Measurements from ENCODE around the gene AS3MT. TPM values are rescaled to one million over a fixed set of nuclear protein-coding genes. Genes with fewer than 3 reads are reported as not detected.

The AS3MT gene
- total RNA-seq, 1 donor from 2014 or later: 40.3 TPM

DNA sequence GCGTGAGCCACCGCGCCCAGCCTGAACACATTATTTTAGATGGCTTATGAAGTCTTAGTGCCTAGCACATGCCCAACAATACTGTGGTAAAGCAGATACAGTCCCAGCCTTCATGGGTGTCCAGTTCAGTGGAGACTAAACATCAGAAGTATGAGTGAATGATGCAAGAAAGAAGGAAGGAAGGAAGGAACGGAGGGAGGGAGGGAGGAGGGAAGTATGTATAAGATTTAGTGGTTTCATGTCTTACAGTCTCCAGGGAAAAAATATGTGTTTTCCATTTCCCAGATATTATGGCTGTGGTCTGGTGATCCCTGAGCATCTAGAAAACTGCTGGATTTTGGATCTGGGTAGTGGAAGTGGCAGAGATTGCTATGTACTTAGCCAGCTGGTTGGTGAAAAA lies 2.9 kb downstream of the AS3MT start:
- Mint-ChIP-seq H3K36me3 (peaks cover 12% of the 10 kb centered on the region), H3K27me3 (ENCODE audit: insufficient read depth, low read depth) (peaks cover 5% of the 10 kb centered on the region), H3K9me3 (no peaks in the 10 kb centered on the region), H3K27ac (peak overlapping the region; percentile 32), H3K4me1 (peaks cover 19% of the 10 kb centered on the region), H3K4me3 (no peak overlapping the region)
- Histone ChIP-seq H3K27ac (no peak overlapping the region), H3K36me3 (no peaks in the 10 kb centered on the region), H3K4me3 (no peak overlapping the region), H3K9ac (no peak overlapping the region), H3K27me3 (no peaks in the 10 kb centered on the region), H3K9me3 (ENCODE audit: low read depth) (no peaks in the 10 kb centered on the region), H2AFZ (replicated peaks) (no peak overlapping the region), H3K4me2 (no peak overlapping the region), H3K79me2 (ENCODE audit: low read depth) (no peaks in the 10 kb centered on the region), H3K4me1 (peaks cover 15% of the 10 kb centered on the region), H3F3A (ENCODE audit: low read depth) (peaks cover 20% of the 10 kb centered on the region), H4K20me1 (ENCODE audit: low read depth) (no peaks in the 10 kb centered on the region)
- no peak for TF ChIP-seq EZH2phosphoT487 (IDR thresholded peaks at IDR 0.05)
- TF ChIP-seq, protein P1, sequence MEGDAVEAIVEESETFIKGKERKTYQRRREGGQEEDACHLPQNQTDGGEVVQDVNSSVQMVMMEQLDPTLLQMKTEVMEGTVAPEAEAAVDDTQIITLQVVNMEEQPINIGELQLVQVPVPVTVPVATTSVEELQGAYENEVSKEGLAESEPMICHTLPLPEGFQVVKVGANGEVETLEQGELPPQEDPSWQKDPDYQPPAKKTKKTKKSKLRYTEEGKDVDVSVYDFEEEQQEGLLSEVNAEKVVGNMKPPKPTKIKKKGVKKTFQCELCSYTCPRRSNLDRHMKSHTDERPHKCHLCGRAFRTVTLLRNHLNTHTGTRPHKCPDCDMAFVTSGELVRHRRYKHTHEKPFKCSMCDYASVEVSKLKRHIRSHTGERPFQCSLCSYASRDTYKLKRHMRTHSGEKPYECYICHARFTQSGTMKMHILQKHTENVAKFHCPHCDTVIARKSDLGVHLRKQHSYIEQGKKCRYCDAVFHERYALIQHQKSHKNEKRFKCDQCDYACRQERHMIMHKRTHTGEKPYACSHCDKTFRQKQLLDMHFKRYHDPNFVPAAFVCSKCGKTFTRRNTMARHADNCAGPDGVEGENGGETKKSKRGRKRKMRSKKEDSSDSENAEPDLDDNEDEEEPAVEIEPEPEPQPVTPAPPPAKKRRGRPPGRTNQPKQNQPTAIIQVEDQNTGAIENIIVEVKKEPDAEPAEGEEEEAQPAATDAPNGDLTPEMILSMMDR (IDR thresholded peaks at IDR 0.05): no peak
- TF ChIP-seq EZH2 (IDR thresholded peaks at IDR 0.05): no peak
- DNase-seq (ENCODE audit: low spot score): no peak

DNA sequence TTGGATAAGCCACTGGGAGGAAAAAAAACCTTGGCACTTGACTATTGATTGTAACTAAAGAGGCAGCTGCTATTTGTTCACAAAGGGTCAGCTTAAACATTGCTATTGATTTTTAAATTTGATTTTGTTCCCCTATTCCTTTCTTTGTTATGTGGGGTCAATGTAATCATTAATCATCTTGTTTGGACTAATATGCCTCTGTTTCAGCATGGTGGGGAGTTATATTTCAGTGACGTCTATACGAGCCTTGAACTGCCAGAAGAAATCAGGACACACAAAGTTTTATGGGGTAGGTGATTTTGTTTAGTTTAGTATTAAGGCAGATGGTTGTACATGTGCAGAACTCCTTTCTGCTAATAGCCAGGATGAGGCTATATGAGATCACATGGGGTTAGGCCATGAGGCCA lies 7.5 kb downstream of the AS3MT start:
- Histone ChIP-seq H3K27ac (no peak overlapping the region), H4K20me1 (ENCODE audit: low read depth) (no peaks in the 10 kb centered on the region), H3K27me3 (no peaks in the 10 kb centered on the region), H3K36me3 (peaks cover 4% of the 10 kb centered on the region), H3K79me2 (ENCODE audit: low read depth) (no peaks in the 10 kb centered on the region), H3K4me3 (no peak overlapping the region), H3F3A (ENCODE audit: low read depth) (no peaks in the 10 kb centered on the region), H3K4me2 (no peak overlapping the region), H2AFZ (replicated peaks) (no peak overlapping the region), H3K9ac (no peak overlapping the region), H3K9me3 (ENCODE audit: low read depth) (no peaks in the 10 kb centered on the region), H3K4me1 (no peaks in the 10 kb centered on the region)
- TF ChIP-seq, protein P1 (IDR thresholded peaks at IDR 0.05): no peak
- TF ChIP-seq EZH2phosphoT487 (IDR thresholded peaks at IDR 0.05): no peak
- no peak for TF ChIP-seq EZH2 (IDR thresholded peaks at IDR 0.05)
- no peaks in the 10 kb centered on the region for H3K9me3 Mint-ChIP-seq
- peaks cover 11% of the 10 kb centered on the region for H3K36me3 Mint-ChIP-seq
- H3K4me3 Mint-ChIP-seq: no peak overlapping the region
- DNase-seq (ENCODE audit: low spot score): no peak
- H3K27me3 Mint-ChIP-seq (ENCODE audit: insufficient read depth, low read depth): no peaks in the 10 kb centered on the region
- H3K4me1 Mint-ChIP-seq: no peaks in the 10 kb centered on the region
- no peak overlapping the region for H3K27ac Mint-ChIP-seq

- Mint-ChIP-seq H3K27me3 (ENCODE audit: insufficient read depth, low read depth) (no peaks in the 10 kb centered on the region), H3K36me3 (peaks cover 9% of the 10 kb centered on the region), H3K4me1 (no peaks in the 10 kb centered on the region), H3K9me3 (no peaks in the 10 kb centered on the region), H3K27ac (peak overlapping the region; percentile 22), H3K4me3 (no peak overlapping the region)
- H3K4me2 ChIP-seq: no peak overlapping the region
- H3K4me1 ChIP-seq: no peaks in the 10 kb centered on the region
- DNase-seq (ENCODE audit: low spot score): no peak
- H3F3A ChIP-seq (ENCODE audit: low read depth): no peaks in the 10 kb centered on the region
- H2AFZ ChIP-seq (replicated peaks): no peak overlapping the region
- peaks cover 4% of the 10 kb centered on the region for H3K36me3 ChIP-seq
- no peaks in the 10 kb centered on the region for H3K9me3 ChIP-seq (ENCODE audit: low read depth)
- no peak overlapping the region for H3K4me3 ChIP-seq
- no peak overlapping the region for H3K9ac ChIP-seq
- no peaks in the 10 kb centered on the region for H4K20me1 ChIP-seq (ENCODE audit: low read depth)
- H3K79me2 ChIP-seq (ENCODE audit: low read depth): no peaks in the 10 kb centered on the region
- TF ChIP-seq EZH2phosphoT487 (IDR thresholded peaks at IDR 0.05) (no peak), EZH2 (IDR thresholded peaks at IDR 0.05) (no peak)
- TF ChIP-seq, protein P1 (IDR thresholded peaks at IDR 0.05): no peak
- H3K27me3 ChIP-seq: no peaks in the 10 kb centered on the region
- H3K27ac ChIP-seq: no peak overlapping the region
These were observed 9.4 kb downstream of the AS3MT start for GRCh38 chr10:102878629-102879028.

Measured in neural progenitor cell (in vitro differentiated cells).